ENCODE results near the gene INSM1. TPM values are rescaled to one million over a fixed set of nuclear protein-coding genes. Genes with fewer than 3 reads are reported as not detected.

Gene INSM1
- total RNA-seq, 1 donor from 2014 or later, result not detected

DNA sequence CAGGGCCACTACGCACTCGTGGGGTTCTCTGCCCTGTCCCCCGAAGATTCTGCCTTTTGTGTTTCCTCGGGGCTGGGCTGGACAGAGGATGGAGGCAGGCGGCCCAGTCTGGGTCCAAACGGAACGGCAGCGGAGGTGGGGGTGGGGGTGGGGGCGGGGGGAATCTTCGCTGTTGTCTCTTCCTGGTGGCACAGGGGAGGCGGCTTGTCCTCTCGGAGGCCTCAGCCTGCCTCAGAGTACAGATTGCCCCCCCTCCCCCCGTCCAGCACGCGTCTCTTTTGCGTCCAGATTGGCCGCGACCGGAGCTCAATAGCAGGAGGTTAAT is 1.4 kb upstream of the INSM1 start:
- no peak for ATAC-seq
- Histone ChIP-seq H3K4me3 (no peak overlapping the region), H3K27ac (no peak overlapping the region), H3K36me3 (no peaks in the 10 kb centered on the region), H3K27me3 (peaks cover 87% of the 10 kb centered on the region), H3K4me1 (peaks cover 17% of the 10 kb centered on the region), H3K9me3 (no peaks in the 10 kb centered on the region)
- intact Hi-C loops (cut with DNase I), result no loop called here
- TF ChIP-seq CTCF (IDR thresholded peaks at IDR 0.05), result no peak
- DNase-seq, result no peak

GRCh38 chr20:20366876-20367574 is 879 bp upstream of the INSM1 start:
- Histone ChIP-seq H3K4me3 (peak overlapping the region; percentile 30), H3K4me1 (peaks cover 17% of the 10 kb centered on the region)

DNA sequence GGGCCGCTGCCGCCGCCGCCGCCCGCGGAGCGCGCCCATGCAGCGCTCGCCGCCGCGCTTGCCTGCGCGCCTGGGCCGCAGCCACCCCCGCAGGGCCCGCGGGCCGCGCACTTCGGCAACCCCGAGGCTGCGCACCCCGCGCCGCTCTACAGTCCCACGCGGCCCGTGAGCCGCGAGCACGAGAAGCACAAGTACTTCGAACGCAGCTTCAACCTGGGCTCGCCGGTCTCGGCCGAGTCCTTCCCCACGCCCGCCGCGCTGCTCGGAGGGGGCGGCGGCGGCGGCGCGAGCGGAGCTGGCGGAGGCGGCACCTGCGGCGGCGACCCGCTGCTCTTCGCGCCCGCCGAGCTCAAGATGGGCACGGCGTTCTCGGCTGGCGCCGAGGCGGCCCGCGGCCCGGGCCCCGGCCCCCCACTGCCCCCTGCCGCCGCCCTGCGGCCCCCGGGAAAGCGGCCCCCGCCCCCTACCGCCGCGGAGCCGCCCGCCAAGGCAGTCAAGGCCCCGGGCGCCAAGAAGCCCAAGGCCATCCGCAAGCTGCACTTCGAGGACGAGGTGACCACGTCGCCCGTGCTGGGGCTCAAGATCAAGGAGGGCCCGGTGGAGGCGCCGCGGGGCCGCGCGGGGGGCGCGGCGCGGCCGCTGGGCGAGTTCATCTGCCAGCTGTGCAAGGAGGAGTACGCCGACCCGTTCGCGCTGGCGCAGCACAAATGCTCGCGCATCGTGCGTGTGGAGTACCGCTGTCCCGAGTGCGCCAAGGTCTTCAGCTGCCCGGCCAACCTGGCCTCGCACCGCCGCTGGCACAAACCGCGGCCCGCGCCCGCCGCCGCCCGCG is 730 bp downstream of the INSM1 start:
- Histone ChIP-seq H3K36me3 (no peaks in the 10 kb centered on the region), H3K4me1 (peaks cover 17% of the 10 kb centered on the region), H3K27me3 (peaks cover 89% of the 10 kb centered on the region), H3K4me3 (no peak overlapping the region), H3K27ac (no peak overlapping the region), H3K9me3 (no peaks in the 10 kb centered on the region)
- DNase-seq (no peak), ATAC-seq (no peak)
- TF ChIP-seq CTCF (IDR thresholded peaks at IDR 0.05), result no peak
- intact Hi-C loops (cut with DNase I), result no loop called here

More at GRCh38 chr20:20366876-20367574, 879 bp upstream of the INSM1 start:
- intact Hi-C loops (cut with DNase I), result no loop called here
- Histone ChIP-seq H3K9me3 (no peaks in the 10 kb centered on the region), H3K36me3 (no peaks in the 10 kb centered on the region), H3K27ac (no peak overlapping the region), H3K27me3 (peaks cover 87% of the 10 kb centered on the region)
- no peak for ATAC-seq
- DNase-seq, result no peak
- no peak for TF ChIP-seq CTCF (IDR thresholded peaks at IDR 0.05)

DNA sequence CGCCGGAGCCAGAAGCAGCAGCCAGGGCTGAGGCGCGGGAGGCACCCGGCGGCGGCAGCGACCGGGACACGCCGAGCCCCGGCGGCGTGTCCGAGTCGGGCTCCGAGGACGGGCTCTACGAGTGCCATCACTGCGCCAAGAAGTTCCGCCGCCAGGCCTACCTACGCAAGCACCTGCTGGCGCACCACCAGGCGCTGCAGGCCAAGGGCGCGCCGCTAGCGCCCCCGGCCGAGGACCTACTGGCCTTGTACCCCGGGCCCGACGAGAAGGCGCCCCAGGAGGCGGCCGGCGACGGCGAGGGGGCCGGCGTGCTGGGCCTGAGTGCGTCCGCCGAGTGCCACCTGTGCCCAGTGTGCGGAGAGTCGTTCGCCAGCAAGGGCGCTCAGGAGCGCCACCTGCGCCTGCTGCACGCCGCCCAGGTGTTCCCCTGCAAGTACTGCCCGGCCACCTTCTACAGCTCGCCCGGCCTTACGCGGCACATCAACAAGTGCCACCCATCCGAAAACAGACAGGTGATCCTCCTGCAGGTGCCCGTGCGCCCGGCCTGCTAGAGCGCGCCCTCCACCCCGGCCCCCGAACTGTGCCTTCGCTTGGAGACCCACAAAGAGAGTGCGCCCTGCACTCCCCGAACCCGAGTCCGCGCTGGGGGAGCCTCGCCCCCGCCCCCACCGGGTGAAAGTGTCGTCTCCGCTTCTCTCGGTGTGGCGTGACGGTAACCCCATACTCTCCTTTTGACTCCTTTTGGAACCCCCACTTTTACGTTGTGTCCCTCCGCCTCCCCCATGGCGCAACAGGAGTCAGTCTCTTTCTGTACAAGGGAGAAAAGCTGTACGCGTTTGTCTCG is 1.6 kb downstream of the INSM1 start:
- TF ChIP-seq CTCF (IDR thresholded peaks at IDR 0.05), result no peak
- DNase-seq (no peak), ATAC-seq (no peak)
- intact Hi-C loops (cut with DNase I), result no loop called here
- H3K9me3 ChIP-seq, result no peaks in the 10 kb centered on the region
- H3K4me1 ChIP-seq, result peaks cover 10% of the 10 kb centered on the region
- H3K4me3 ChIP-seq, result no peak overlapping the region
- no peak overlapping the region for H3K27ac ChIP-seq
- no peaks in the 10 kb centered on the region for H3K36me3 ChIP-seq
- H3K27me3 ChIP-seq, result peaks cover 85% of the 10 kb centered on the region

GRCh38 chr20:20370094-20370575 is 2.2 kb downstream of the INSM1 start:
- intact Hi-C loops (cut with DNase I), result no loop called here
- Histone ChIP-seq H3K27me3 (peaks cover 85% of the 10 kb centered on the region), H3K4me3 (no peak overlapping the region), H3K4me1 (peaks cover 10% of the 10 kb centered on the region), H3K9me3 (no peaks in the 10 kb centered on the region), H3K36me3 (no peaks in the 10 kb centered on the region), H3K27ac (no peak overlapping the region)
- TF ChIP-seq CTCF (IDR thresholded peaks at IDR 0.05), result no peak
- no peak for DNase-seq
- ATAC-seq, result no peak
